K562 (cell line): ENCODE data around the gene SLC16A6. TPM values are rescaled to one million over a fixed set of nuclear protein-coding genes. Genes with fewer than 3 reads are reported as not detected.
A peak's percentile ranks its signal among the peaks of the same experiment; 100 is the strongest.
"Not testable (repeated sequence)": the region's sequence is repeated elsewhere in the genome, so short reads cannot be mapped to it uniquely, and the experiment has no call there.

ENCODE experiments used
- ATAC-seq: fragments of 200-7000 bp; cut with Tn5 transposase; 3 replicates; pipeline ENCODE4 v1.9.1; 2020; ENCODE audit warnings: moderate library complexity
- BruUV-seq: library from RNA; stranded (reverse); fragments of 400-500 nt; replicated peaks from 2 replicates; lab custom pipeline; 2021; lab: Mats Ljungman, UMichigan
- CTCF ChIA-PET: fragments of 300-600 bp; formaldehyde crosslinking; extraction: SDS; loops from one replicate; lab custom pipeline; 2021; ENCODE audit warnings: low intra/inter-chr PET ratio; lab: Yijun Ruan, JAX
- POLR2A ChIA-PET: fragments of 300-600, 350-650 bp; sonication (Branson Sonifier 250); formaldehyde crosslinking; extraction: SDS; loops from one replicate; lab custom pipeline; 2021; ENCODE audit warnings: antibody characterized with exemption, inconsistent platforms; lab: Yijun Ruan, JAX
- DNase-seq, 4 experiments: peaks; one replicate each; pipeline versions ENCODE4 v3.0.0 to v3.0.0-alpha.2; 2011 to 2018; ENCODE audit warnings: low spot score in 3 of 4, mixed read lengths in 3 of 4; ENCODE audit errors: extremely low read depth in 1 of 4
- FAIRE-seq: peaks from 2 replicates; lab custom pipeline; 2011; peaks lifted over from hg19 to GRCh38; lab: Jason Lieb, UNC
- H2AFZ ChIP-seq: 2 replicates; pipeline ENCODE4 v1.6.0; 2011; ENCODE audit warnings: low read depth, low read length, control low read depth, inconsistent platforms
- H3K27ac ChIP-seq: fragments of 200-600 bp; 3 replicates; pipeline ENCODE4 v1.8.0; 2011; ENCODE audit warnings: low read depth, mild to moderate bottlenecking, control low read depth, inconsistent platforms, low read length, moderate library complexity, mixed read lengths; ENCODE audit errors: extremely low read depth
- H3K27me3 ChIP-seq, 2 experiments: fragments of 300-600 bp in 1 of 2; 2 replicates in 1 of 2; 3 replicates in 1 of 2; pipeline versions ENCODE4 v1.6.0 to v1.8.0; 2011; ENCODE audit warnings: inconsistent platforms in 2 of 2, low read length in 2 of 2, mild to moderate bottlenecking in 1 of 2, mixed read lengths in 1 of 2, moderate library complexity in 1 of 2; ENCODE audit not compliant: control insufficient read depth in 2 of 2, insufficient read depth in 2 of 2
- H3K36me3 ChIP-seq: fragments of 300-600 bp; 3 replicates; pipeline ENCODE4 v1.8.0; 2011; ENCODE audit warnings: mild to moderate bottlenecking, low read length, inconsistent platforms; ENCODE audit not compliant: control insufficient read depth, insufficient read depth
- H3K4me1 ChIP-seq, 2 experiments: fragments of 200-600 bp in 1 of 2; replicated peaks in 1 of 2; 2 replicates in 1 of 2; 3 replicates in 1 of 2; pipeline versions ENCODE4 v1.5.1 to v1.8.0; 2011; ENCODE audit warnings: inconsistent platforms in 2 of 2, low read length in 2 of 2, mild to moderate bottlenecking in 1 of 2, mixed read lengths in 1 of 2, moderate library complexity in 1 of 2; ENCODE audit not compliant: control insufficient read depth in 2 of 2, insufficient read depth in 2 of 2
- H3K4me2 ChIP-seq: 2 replicates; pipeline ENCODE4 v1.6.1; 2011; ENCODE audit warnings: low read length, control low read depth, inconsistent platforms, mixed read lengths; ENCODE audit not compliant: insufficient read depth
- H3K4me3 ChIP-seq: fragments of 200-600 bp; sonication (generic), shearing (Covaris generic); 2 replicates; pipeline ENCODE4 v1.5.1; 2016; ENCODE audit warnings: control low read depth, inconsistent platforms
- H3K79me2 ChIP-seq: fragments of 200-600 bp; 3 replicates; pipeline ENCODE4 v1.8.0; 2011; ENCODE audit warnings: low read length, inconsistent platforms; ENCODE audit not compliant: control insufficient read depth, insufficient read depth
- H3K9ac ChIP-seq, 2 experiments: 2 replicates each; pipeline versions ENCODE4 v1.6.0 to v1.6.1; 2011; ENCODE audit warnings: low read depth in 2 of 2, low read length in 2 of 2, control low read depth in 1 of 2, inconsistent platforms in 1 of 2, mild to moderate bottlenecking in 1 of 2, mixed read lengths in 1 of 2; ENCODE audit not compliant: insufficient read depth in 1 of 2
- H3K9me1 ChIP-seq: one replicate; pipeline ENCODE4 v1.6.0; 2011; ENCODE audit warnings: inconsistent platforms, mild to moderate bottlenecking, low read length, moderate library complexity; ENCODE audit not compliant: control insufficient read depth, insufficient read depth
- H3K9me3 ChIP-seq: replicated peaks from 2 replicates; pipeline ENCODE4 v1.5.1; 2011; ENCODE audit warnings: low read depth, low read length, inconsistent platforms; ENCODE audit not compliant: control insufficient read depth, insufficient read depth
- H4K20me1 ChIP-seq: replicated peaks from 2 replicates; pipeline ENCODE4 v1.6.1; 2011; ENCODE audit warnings: low read length, inconsistent platforms, mixed read lengths; ENCODE audit not compliant: control insufficient read depth, insufficient read depth
- ARID1B ChIP-seq: fragments of 450-650 bp; IDR thresholded peaks from 2 replicates; pipeline ENCODE4 v1.6.1; 2016; ENCODE audit warnings: antibody characterized with exemption, mild to moderate bottlenecking, inconsistent platforms
- ATF7 ChIP-seq: fragments of 450-650 bp; IDR thresholded peaks from 2 replicates; pipeline ENCODE4 v1.7.1; 2014; ENCODE audit warnings: mild to moderate bottlenecking, moderate library complexity
- ESRRA ChIP-seq: fragments of 450-650 bp; IDR thresholded peaks from 2 replicates; pipeline ENCODE4 v1.6.1; 2014; ENCODE audit warnings: low read depth, mild to moderate bottlenecking, moderate library complexity, borderline replicate concordance
- JUN ChIP-seq, 2 experiments: sonication (generic) in 1 of 2; formaldehyde crosslinking in 1 of 2; IDR thresholded peaks; 2 replicates each; pipeline versions ENCODE4 v1.6.1 to v1.8.0; 2012 to 2022; ENCODE audit warnings: borderline replicate concordance in 2 of 2, mild to moderate bottlenecking in 2 of 2, improper control_type of control experiment in 1 of 2, low read depth in 1 of 2, low read length in 1 of 2, missing genetic modification reagents in 1 of 2
- L3MBTL2 ChIP-seq: fragments of 450-650 bp; IDR thresholded peaks from 2 replicates; pipeline ENCODE4 v1.6.1; 2016; ENCODE audit warnings: mild to moderate bottlenecking, moderate library complexity
- MAFF ChIP-seq: IDR thresholded peaks from 2 replicates; pipeline ENCODE4 v1.6.1; 2012; ENCODE audit warnings: low read length, improper control_type of control experiment
- MEIS2 ChIP-seq: fragments of 450-650 bp; IDR thresholded peaks from 2 replicates; pipeline ENCODE4 v1.6.1; 2014; ENCODE audit warnings: mild to moderate bottlenecking; ENCODE audit not compliant: partially characterized antibody
- NR0B1 ChIP-seq: fragments of 450-650 bp; IDR thresholded peaks from one replicate; pipeline ENCODE4 v1.6.1; 2018; ENCODE audit warnings: mild to moderate bottlenecking, moderate library complexity; ENCODE audit not compliant: partially characterized antibody
- RCOR1 ChIP-seq, 2 experiments: IDR thresholded peaks; 2 replicates each; pipeline ENCODE4 v1.6.1; 2012; ENCODE audit warnings: low read depth in 2 of 2, low read length in 2 of 2, borderline replicate concordance in 1 of 2, improper control_type of control experiment in 1 of 2
- ZNF766 ChIP-seq: fragments of 200-800 bp; sonication (Bioruptor generic); conservative IDR thresholded peaks from 2 replicates; pipeline ENCODE4 v1.6.1; 2016; ENCODE audit warnings: missing genetic modification characterization, missing compliant biosample characterization
- WGBS: fragments of 100-300 bp; shearing (Covaris generic); methylation state at CpG from one replicate; pipeline ENCODE4 v1.1.6; 2016; ENCODE audit warnings: low coverage, mixed read lengths; ENCODE audit not compliant: insufficient coverage; ENCODE audit errors: missing lambda C conversion rate; 5-methylcytosine and 5-hydroxymethylcytosine counted together
- in situ Hi-C: fragments of 300-500 bp; cut with MboI; formaldehyde crosslinking; loops from 4 replicates; pipeline ENCODE4 v1.15.0; 2018; ENCODE audit warnings: inconsistent platforms, mixed read lengths
- intact Hi-C: fragments of 100-400 bp; cut with micrococcal nuclease; formaldehyde crosslinking; loops from 2 replicates; pipeline ENCODE4 v1.14.2; 2022
- polyA plus RNA-seq, 8 experiments: library from polyadenylated mRNA; depleted of rRNA in 4 of 8; stranded (reverse) in 5 of 8; unstranded in 3 of 8; fragments of >200 nt; fragmentation: Nextera tagmentation in 2 of 8; fragmentation: Illumina TruSeq in 1 of 8; extraction: Ambion mirVana in 2 of 8; extraction: Trizol in 1 of 8; gene quantifications; 2 replicates each; pipeline versions ENCODE4 v1.2.1 to v1.2.3, GENCODE V29; 2011 to 2014; ENCODE audit warnings: inconsistent platforms in 1 of 8, missing spikeins in 1 of 8
- total RNA-seq, 7 experiments: library from RNA; depleted of rRNA in 6 of 7; stranded (reverse); fragments of >200 nt in 6 of 7; fragmentation: Illumina TruSeq in 2 of 7; extraction: Trizol in 2 of 7; gene quantifications; 2 replicates each; pipeline versions ENCODE4 v1.2.1 to v1.2.3, GENCODE V29; 2011 to 2021; ENCODE audit warnings: low replicate concordance in 1 of 7
- TF ChIP-seq, protein P1 (sequence below), 2 experiments: fragments of 450-650 bp in 1 of 2; sonication (generic) in 1 of 2; formaldehyde crosslinking in 1 of 2; IDR thresholded peaks in 1 of 2; conservative IDR thresholded peaks in 1 of 2; 2 replicates each; pipeline versions ENCODE4 v1.6.1 to v1.8.1; 2016 to 2023; ENCODE audit warnings: mild to moderate bottlenecking in 2 of 2, moderate library complexity in 2 of 2, inconsistent platforms in 1 of 2, missing genetic modification reagents in 1 of 2
- TF ChIP-seq, protein P2 (sequence below): fragments of 450-650 bp; IDR thresholded peaks from 2 replicates; pipeline ENCODE4 v1.6.1; 2016

The SLC16A6 gene
- total and polyA plus RNA-seq, 9 of the 15 experiments (the other 6 are each of a cell fraction or from before 2014, with no cell fraction given): 0.05 to 0.31 (median 0.15) TPM

GRCh38 chr17:68288375-68288774, 2.6 kb downstream of the SLC16A6 start (continued):
- TF ChIP-seq NR0B1 (no peak), JUN (IDR thresholded peaks at IDR 0.05; ENCODE audit: borderline replicate concordance, low read depth, low read length) (0 out of 2 replicates have a peak, but pooled peaks have one; percentile 14), JUN (CRISPR knock-in tag; IDR thresholded peaks at IDR 0.05; ENCODE audit: borderline replicate concordance) (no peak), ARID1B (peak; percentile 34; the same call in 1 of the 2 replicates), ZNF766 (0 out of 2 replicates have a peak, but pooled peaks have one; percentile 14), MEIS2 (peak; percentile 53), L3MBTL2 (peak; percentile 13; the same call in 1 of the 2 replicates), MAFF (peak; percentile 76), ATF7 (0 out of 2 replicates have a peak, but pooled peaks have one; percentile 19), ESRRA (peak; percentile 38; the same call in 1 of the 2 replicates), RCOR1 (IDR thresholded peaks at IDR 0.05; ENCODE audit: borderline replicate concordance in 1 of 2, low read depth in 2 of 2, low read length in 2 of 2) (peak; percentile 73 to 97)
- TF ChIP-seq, protein P1, sequence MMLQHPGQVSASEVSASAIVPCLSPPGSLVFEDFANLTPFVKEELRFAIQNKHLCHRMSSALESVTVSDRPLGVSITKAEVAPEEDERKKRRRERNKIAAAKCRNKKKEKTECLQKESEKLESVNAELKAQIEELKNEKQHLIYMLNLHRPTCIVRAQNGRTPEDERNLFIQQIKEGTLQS (IDR thresholded peaks at IDR 0.05): peak; percentile 72
- TF ChIP-seq, protein P1 (CRISPR knock-in tag; conservative IDR thresholded peaks at IDR 0.05): no peak
- TF ChIP-seq, protein P2, sequence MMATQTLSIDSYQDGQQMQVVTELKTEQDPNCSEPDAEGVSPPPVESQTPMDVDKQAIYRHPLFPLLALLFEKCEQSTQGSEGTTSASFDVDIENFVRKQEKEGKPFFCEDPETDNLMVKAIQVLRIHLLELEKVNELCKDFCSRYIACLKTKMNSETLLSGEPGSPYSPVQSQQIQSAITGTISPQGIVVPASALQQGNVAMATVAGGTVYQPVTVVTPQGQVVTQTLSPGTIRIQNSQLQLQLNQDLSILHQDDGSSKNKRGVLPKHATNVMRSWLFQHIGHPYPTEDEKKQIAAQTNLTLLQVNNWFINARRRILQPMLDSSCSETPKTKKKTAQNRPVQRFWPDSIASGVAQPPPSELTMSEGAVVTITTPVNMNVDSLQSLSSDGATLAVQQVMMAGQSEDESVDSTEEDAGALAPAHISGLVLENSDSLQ: peak; percentile 69
- TF ChIP-seq, all 486 proteins: peak for 30

- H3K27ac ChIP-seq, BruUV-seq, FAIRE-seq, H2AFZ ChIP-seq, H3K9me3 ChIP-seq, H3K9ac ChIP-seq, H3K4me3 ChIP-seq, H3K9me1 ChIP-seq, H3K79me2 ChIP-seq, H3K36me3 ChIP-seq, in situ Hi-C loops, H4K20me1 ChIP-seq, H3K4me1 ChIP-seq, intact Hi-C loops, H3K27me3 ChIP-seq, DNase-seq, POLR2A ChIA-PET, ATAC-seq, CTCF ChIA-PET, H3K4me2 ChIP-seq: not testable (repeated sequence)
- WGBS: no CpG with 5 or more reads among the region's 6 CpGs
Measured at GRCh38 chr17:68281965-68282364, 9.0 kb downstream of the SLC16A6 start.
